Measurements from ENCODE around the gene SYNM. TPM values are rescaled to one million over a fixed set of nuclear protein-coding genes. Genes with fewer than 3 reads are reported as not detected.
"Not testable (repeated sequence)": the region's sequence is repeated elsewhere in the genome, so short reads cannot be mapped to it uniquely, and the experiment has no call there.

SYNM gene
- total RNA-seq, 1 donor from 2014 or later = 45.1 TPM

GRCh38 chr15:99108993-99109392, 4.1 kb downstream of the SYNM start:
- DNase-seq = no peak

- DNase-seq = no peak
Measured at GRCh38 chr15:99109555-99110021, 4.7 kb downstream of the SYNM start.

GRCh38 chr15:99110093-99110492, 5.2 kb downstream of the SYNM start:
- DNase-seq = no peak

GRCh38 chr15:99110581-99111320, 5.9 kb downstream of the SYNM start:
- DNase-seq = no peak

GRCh38 chr15:99111641-99112040, 6.8 kb downstream of the SYNM start:
- not testable (repeated sequence) for DNase-seq

GRCh38 chr15:99113547-99114271, 8.8 kb downstream of the SYNM start:
- DNase-seq = no peak

GRCh38 chr15:99114511-99115299, 9.8 kb downstream of the SYNM start:
- DNase-seq = no peak

- no peak for DNase-seq
Measured at GRCh38 chr15:99115300-99116215, 10.7 kb downstream of the SYNM start.

GRCh38 chr15:99117111-99117510, 12.2 kb downstream of the SYNM start:
- DNase-seq = no peak

- no peak for DNase-seq
Measured at GRCh38 chr15:99117563-99118257, 12.8 kb downstream of the SYNM start.

GRCh38 chr15:99118258-99118632, 13.4 kb downstream of the SYNM start:
- DNase-seq = no peak

GRCh38 chr15:99118801-99119546, 14.1 kb downstream of the SYNM start:
- DNase-seq = no peak

- DNase-seq = no peak
Measured at GRCh38 chr15:99120050-99120777, 15.3 kb downstream of the SYNM start.

GRCh38 chr15:99121207-99121606, 16.3 kb downstream of the SYNM start:
- DNase-seq = no peak

GRCh38 chr15:99121691-99122410, 17.0 kb downstream of the SYNM start:
- peak; percentile 19 for DNase-seq

- peak; percentile 56 for DNase-seq
Measured at GRCh38 chr15:99122831-99123712, 18.2 kb downstream of the SYNM start.

GRCh38 chr15:99123713-99124451, 19.0 kb downstream of the SYNM start:
- peak; percentile 97 for DNase-seq

GRCh38 chr15:99124641-99125040, 19.8 kb downstream of the SYNM start:
- no peak for DNase-seq
